OCI-M1 (cell line): ENCODE measurements around the gene GIT1.

Experiments used
- DNase-seq: peaks from one replicate; lab custom pipeline; 2025; lab: John Stamatoyannopoulos, UW

Gene GIT1

GRCh38 chr17:29579866-29580771, 9.3 kb downstream of the GIT1 start:
- peak; percentile 92 for DNase-seq

GRCh38 chr17:29578626-29579485, 10.6 kb downstream of the GIT1 start:
- DNase-seq: no peak

GRCh38 chr17:29577385-29578211, 11.8 kb downstream of the GIT1 start:
- DNase-seq: no peak

- DNase-seq: no peak
These were observed 12.5 kb downstream of the GIT1 start for GRCh38 chr17:29577001-29577370.

- no peak for DNase-seq
These were observed 13.0 kb downstream of the GIT1 start for GRCh38 chr17:29576214-29577000.

GRCh38 chr17:29575511-29576213, 13.8 kb downstream of the GIT1 start:
- no peak for DNase-seq

- no peak for DNase-seq
These were observed 14.5 kb downstream of the GIT1 start for GRCh38 chr17:29574732-29575510.

- DNase-seq: no peak
These were observed 15.3 kb downstream of the GIT1 start for GRCh38 chr17:29573871-29574731.

GRCh38 chr17:29573558-29573869, 15.9 kb downstream of the GIT1 start:
- DNase-seq: no peak

- DNase-seq: no peak
These were observed 16.5 kb downstream of the GIT1 start for GRCh38 chr17:29572691-29573557.

GRCh38 chr17:29571883-29572681, 17.4 kb downstream of the GIT1 start:
- no peak for DNase-seq

- no peak for DNase-seq
These were observed 18.0 kb downstream of the GIT1 start for GRCh38 chr17:29571486-29571882.

GRCh38 chr17:29570521-29570920, 18.9 kb downstream of the GIT1 start:
- DNase-seq: no peak

GRCh38 chr17:29569245-29569950, 20.1 kb downstream of the GIT1 start:
- DNase-seq: no peak

GRCh38 chr17:29568331-29569244, 20.9 kb downstream of the GIT1 start, which contains the start of gene TP53I13:
Gene TP53I13, plus strand, starts transcription at chr17:29568701. Its CDS starts 58 bp downstream, at chr17:29568759.
- peak; percentile 85 for DNase-seq
